Subcutaneous abdominal adipose tissue (tissue), 5 donors: Measurements from ENCODE around the gene ELF1.
A peak's percentile ranks its signal among the peaks of the same experiment; 100 is the strongest.

Experiments
- H3K27ac ChIP-seq: one replicate; pipeline ENCODE4 v1.7.0; 2013; ENCODE audit warnings: low read depth, mild to moderate bottlenecking, inconsistent platforms, low read length, moderate library complexity
- H3K27me3 ChIP-seq, 5 donors: one replicate each; pipeline ENCODE4 v1.7.0; 2013; ENCODE audit warnings: low read length in 5 of 5, inconsistent platforms in 1 of 5; ENCODE audit not compliant: control insufficient read depth in 5 of 5, insufficient read depth in 4 of 5
- H3K36me3 ChIP-seq, 5 donors: one replicate each; pipeline ENCODE4 v1.7.0; 2013; ENCODE audit warnings: low read length in 5 of 5; ENCODE audit not compliant: control insufficient read depth in 5 of 5, insufficient read depth in 5 of 5
- H3K4me1 ChIP-seq, 5 donors: one replicate each; pipeline ENCODE4 v1.7.0; 2013; ENCODE audit warnings: low read length in 5 of 5, mild to moderate bottlenecking in 3 of 5, moderate library complexity in 1 of 5; ENCODE audit not compliant: control insufficient read depth in 5 of 5, insufficient read depth in 5 of 5
- H3K4me3 ChIP-seq, 5 donors: one replicate each; pipeline ENCODE4 v1.7.0; 2013; ENCODE audit warnings: low read length in 5 of 5, low read depth in 1 of 5
- H3K9ac ChIP-seq, 5 donors: one replicate each; pipeline ENCODE4 v1.7.0; 2013; ENCODE audit warnings: low read length in 5 of 5, mild to moderate bottlenecking in 4 of 5, moderate library complexity in 3 of 5
- H3K9me3 ChIP-seq, 5 donors: one replicate each; pipeline ENCODE4 v1.7.0; 2013; ENCODE audit warnings: low read length in 5 of 5; ENCODE audit not compliant: control insufficient read depth in 5 of 5
- donor health status: healthy.
- donor health status: healthy.
- donor health status: healthy.
- donor health status: healthy.
- donor health status: healthy.

Gene ELF1

GRCh38 chr13:40999416-40999815 is 19.7 kb downstream of the ELF1 start:
- Histone ChIP-seq H3K27ac (no peak overlapping the region), H3K4me3 (no peak overlapping the region), H3K36me3 (peaks cover 0 to 4% (median 0%) of the 10 kb centered on the region in 5 donors), H3K27me3 (no peaks in the 10 kb centered on the region), H3K9ac (no peak overlapping the region), H3K9me3 (no peaks in the 10 kb centered on the region), H3K4me1 (peaks cover 0 to 16% (median 9%) of the 10 kb centered on the region in 5 donors)

GRCh38 chr13:40996426-40997092 is 22.6 kb downstream of the ELF1 start:
- H3K9me3 ChIP-seq: no peaks in the 10 kb centered on the region
- H3K9ac ChIP-seq: no peak overlapping the region
- no peak overlapping the region for H3K4me3 ChIP-seq
- peaks cover 0 to 21% (median 19%) of the 10 kb centered on the region in 5 donors for H3K4me1 ChIP-seq
- H3K27me3 ChIP-seq: no peaks in the 10 kb centered on the region
- peaks cover 0 to 4% (median 2%) of the 10 kb centered on the region in 5 donors for H3K36me3 ChIP-seq
- no peak overlapping the region for H3K27ac ChIP-seq

- H3K4me3 ChIP-seq: no peak overlapping the region
- no peak overlapping the region for H3K9ac ChIP-seq
- H3K36me3 ChIP-seq: peaks cover 0 to 4% (median 2%) of the 10 kb centered on the region in 5 donors
- H3K27ac ChIP-seq: no peak overlapping the region
- peaks cover 0 to 21% (median 19%) of the 10 kb centered on the region in 5 donors for H3K4me1 ChIP-seq
- no peaks in the 10 kb centered on the region for H3K9me3 ChIP-seq
- H3K27me3 ChIP-seq: no peaks in the 10 kb centered on the region
These were observed 23.1 kb downstream of the ELF1 start for GRCh38 chr13:40995997-40996396.

- peaks cover 0 to 4% (median 2%) of the 10 kb centered on the region in 5 donors for H3K36me3 ChIP-seq
- peak overlapping the region; percentile 74 for H3K27ac ChIP-seq
- H3K4me3 ChIP-seq: peak overlapping the region in 2 of 5 donors; percentile 21 to 44
- no peaks in the 10 kb centered on the region for H3K27me3 ChIP-seq
- H3K9ac ChIP-seq: peak overlapping the region in 2 of 5 donors; percentile 35 to 38
- no peaks in the 10 kb centered on the region for H3K9me3 ChIP-seq
- peaks cover 0 to 21% (median 19%) of the 10 kb centered on the region in 5 donors for H3K4me1 ChIP-seq
These were observed 24.4 kb downstream of the ELF1 start for GRCh38 chr13:40994581-40995230.

- Histone ChIP-seq H3K4me3 (no peak overlapping the region), H3K27me3 (no peaks in the 10 kb centered on the region), H3K4me1 (peaks cover 0 to 21% (median 19%) of the 10 kb centered on the region in 5 donors), H3K9ac (peak overlapping the region in 1 of 5 donors; percentile 35), H3K9me3 (no peaks in the 10 kb centered on the region), H3K27ac (peak overlapping the region; percentile 74), H3K36me3 (peaks cover 0 to 4% (median 2%) of the 10 kb centered on the region in 5 donors)
These were observed 25.1 kb downstream of the ELF1 start for GRCh38 chr13:40993987-40994386.

- Histone ChIP-seq H3K9me3 (no peaks in the 10 kb centered on the region), H3K27me3 (no peaks in the 10 kb centered on the region), H3K27ac (peak overlapping the region; percentile 24), H3K4me1 (peaks cover 0 to 21% (median 19%) of the 10 kb centered on the region in 5 donors), H3K9ac (no peak overlapping the region), H3K36me3 (peaks cover 0 to 3% (median 0%) of the 10 kb centered on the region in 5 donors), H3K4me3 (no peak overlapping the region)
These were observed 26.2 kb downstream of the ELF1 start for GRCh38 chr13:40992678-40993518.

- no peak overlapping the region for H3K27ac ChIP-seq
- no peaks in the 10 kb centered on the region for H3K36me3 ChIP-seq
- no peaks in the 10 kb centered on the region for H3K27me3 ChIP-seq
- no peaks in the 10 kb centered on the region for H3K9me3 ChIP-seq
- no peak overlapping the region for H3K4me3 ChIP-seq
- peaks cover 5 to 39% (median 34%) of the 10 kb centered on the region in 5 donors for H3K4me1 ChIP-seq
- no peak overlapping the region for H3K9ac ChIP-seq
These were observed 31.4 kb downstream of the ELF1 start for GRCh38 chr13:40987606-40988280.

- H3K27ac ChIP-seq: peak overlapping the region; percentile 74
- peak overlapping the region in 2 of 5 donors; percentile 3 to 19 for H3K9ac ChIP-seq
- no peaks in the 10 kb centered on the region for H3K27me3 ChIP-seq
- peaks cover 5 to 40% (median 33%) of the 10 kb centered on the region in 5 donors for H3K4me1 ChIP-seq
- no peaks in the 10 kb centered on the region for H3K36me3 ChIP-seq
- H3K9me3 ChIP-seq: no peaks in the 10 kb centered on the region
- peak overlapping the region in 3 of 5 donors; percentile 1 to 30 (median 28) for H3K4me3 ChIP-seq
These were observed 32.8 kb downstream of the ELF1 start for GRCh38 chr13:40986101-40986856.
